H9 (cell line): Measurements from ENCODE around the gene NTPCR. TPM values are rescaled to one million over a fixed set of nuclear protein-coding genes. Genes with fewer than 3 reads are reported as not detected.

ENCODE experiments used
- DNase-seq: peaks from one replicate; pipeline ENCODE4 v3.0.0-alpha.2; 2017
- H2AFZ ChIP-seq: one replicate; pipeline ENCODE4 v1.6.1; 2013; ENCODE audit warnings: mild to moderate bottlenecking, low read length, control low read depth, moderate library complexity
- H2AK5ac ChIP-seq: 2 replicates; pipeline ENCODE4 v1.6.1; 2013; ENCODE audit warnings: low read length, control low read depth, mixed read lengths; ENCODE audit not compliant: insufficient read length
- H2BK120ac ChIP-seq: one replicate; pipeline ENCODE4 v1.6.1; 2013; ENCODE audit warnings: low read depth, mild to moderate bottlenecking, low read length, control low read depth, inconsistent platforms; ENCODE audit not compliant: poor library complexity, severe bottlenecking
- H2BK12ac ChIP-seq: 2 replicates; pipeline ENCODE4 v1.6.1; 2013; ENCODE audit warnings: low read length, control low read depth, mixed read lengths, low read depth; ENCODE audit not compliant: insufficient read length
- H2BK15ac ChIP-seq: 2 replicates; pipeline ENCODE4 v1.6.1; 2013; ENCODE audit warnings: low read depth, low read length, control low read depth
- H2BK20ac ChIP-seq: one replicate; pipeline ENCODE4 v1.6.1; 2013; ENCODE audit warnings: low read depth, mild to moderate bottlenecking, low read length, control low read depth, inconsistent platforms; ENCODE audit not compliant: poor library complexity, severe bottlenecking
- H2BK5ac ChIP-seq: 2 replicates; pipeline ENCODE4 v1.6.1; 2013; ENCODE audit warnings: low read length, control low read depth, mixed read lengths; ENCODE audit not compliant: insufficient read length
- H3K14ac ChIP-seq: 2 replicates; pipeline ENCODE4 v1.6.1; 2013; ENCODE audit warnings: low read length, control low read depth; ENCODE audit not compliant: insufficient read depth
- H3K18ac ChIP-seq: 2 replicates; pipeline ENCODE4 v1.6.1; 2013; ENCODE audit warnings: low read depth, mild to moderate bottlenecking, mixed read lengths, low read length, control low read depth; ENCODE audit not compliant: insufficient read length
- H3K23ac ChIP-seq: 2 replicates; pipeline ENCODE4 v1.6.1; 2013; ENCODE audit warnings: low read length, control low read depth, mixed read lengths, low read depth; ENCODE audit not compliant: insufficient read length
- H3K23me2 ChIP-seq: 2 replicates; pipeline ENCODE4 v1.6.1; 2013; ENCODE audit warnings: low read depth, mild to moderate bottlenecking, mixed read lengths, low read length, control low read depth; ENCODE audit not compliant: insufficient read length, poor library complexity, severe bottlenecking
- H3K27ac ChIP-seq: 2 replicates; pipeline ENCODE4 v1.5.1; 2013; ENCODE audit warnings: low read length, control low read depth, mixed read lengths, low read depth; ENCODE audit not compliant: insufficient read length
- H3K27me3 ChIP-seq: 2 replicates; pipeline ENCODE4 v1.6.1; 2013; ENCODE audit warnings: low read length, control low read depth, inconsistent platforms; ENCODE audit not compliant: insufficient read depth
- H3K4ac ChIP-seq: 2 replicates; pipeline ENCODE4 v1.6.1; 2013; ENCODE audit warnings: low read depth, mild to moderate bottlenecking, control low read depth, inconsistent platforms, low read length, moderate library complexity
- H3K4me1 ChIP-seq: 2 replicates; pipeline ENCODE4 v1.6.1; 2013; ENCODE audit warnings: low read length, control low read depth, inconsistent platforms; ENCODE audit not compliant: insufficient read depth
- H3K4me2 ChIP-seq: 2 replicates; pipeline ENCODE4 v1.6.1; 2013; ENCODE audit warnings: low read length, control low read depth, mixed read lengths; ENCODE audit not compliant: insufficient read length, insufficient read depth
- H3K56ac ChIP-seq: 2 replicates; pipeline ENCODE4 v1.6.1; 2013; ENCODE audit warnings: low read depth, mild to moderate bottlenecking, mixed read lengths, low read length, control low read depth; ENCODE audit not compliant: insufficient read length
- H3K79me1 ChIP-seq: 2 replicates; pipeline ENCODE4 v1.6.1; 2013; ENCODE audit warnings: low read depth, mild to moderate bottlenecking, moderate library complexity, low read length, control low read depth, inconsistent platforms; ENCODE audit not compliant: insufficient read depth, poor library complexity, severe bottlenecking
- H3K79me2 ChIP-seq: 2 replicates; pipeline ENCODE4 v1.6.1; 2013; ENCODE audit warnings: low read length, control low read depth, inconsistent platforms; ENCODE audit not compliant: insufficient read depth
- H3K9ac ChIP-seq: 2 replicates; pipeline ENCODE4 v1.6.1; 2013; ENCODE audit warnings: low read length, control low read depth, mixed read lengths; ENCODE audit not compliant: insufficient read length; ENCODE audit errors: extremely low read depth
- H3K9me3 ChIP-seq: one replicate; pipeline ENCODE4 v1.6.1; 2013; ENCODE audit warnings: low read depth, low read length, inconsistent platforms; ENCODE audit not compliant: control insufficient read depth
- H3T11ph ChIP-seq: one replicate; pipeline ENCODE4 v1.6.1; 2013; ENCODE audit warnings: mild to moderate bottlenecking, low read length, control low read depth, inconsistent platforms
- H4K20me1 ChIP-seq: one replicate; pipeline ENCODE4 v1.6.1; 2013; ENCODE audit not compliant: control insufficient read depth, insufficient read length, insufficient read depth
- H4K5ac ChIP-seq: 2 replicates; pipeline ENCODE4 v1.6.1; 2013; ENCODE audit warnings: low read depth, mild to moderate bottlenecking, mixed read lengths, low read length, control low read depth; ENCODE audit not compliant: insufficient read length
- H4K8ac ChIP-seq: replicated peaks from 2 replicates; pipeline ENCODE4 v1.6.1; 2013; ENCODE audit warnings: low read length, control low read depth, mixed read lengths, low read depth; ENCODE audit not compliant: insufficient read length
- H4K91ac ChIP-seq: 2 replicates; pipeline ENCODE4 v1.6.1; 2013; ENCODE audit warnings: low read depth, mild to moderate bottlenecking, moderate library complexity, mixed read lengths, low read length, control low read depth; ENCODE audit not compliant: insufficient read length
- H3K27ac Mint-ChIP-seq, 3 experiments: 2 replicates in 2 of 3; 3 replicates in 1 of 3; pipeline ENCODE4 v1.8.0; 2020 to 2021; ENCODE audit warnings: mixed read lengths in 3 of 3, mild to moderate bottlenecking in 1 of 3, moderate library complexity in 1 of 3
- H3K27me3 Mint-ChIP-seq: 2 replicates; pipeline ENCODE4 v1.8.0; 2021; ENCODE audit warnings: low read depth, mild to moderate bottlenecking, moderate library complexity, mixed read lengths
- H3K36me3 Mint-ChIP-seq, 3 experiments: 2 replicates in 2 of 3; 3 replicates in 1 of 3; pipeline ENCODE4 v1.8.0; 2020 to 2021; ENCODE audit warnings: low read depth in 3 of 3, mixed read lengths in 3 of 3; ENCODE audit not compliant: insufficient read depth in 1 of 3
- H3K4me1 Mint-ChIP-seq, 2 experiments: 2 replicates each; pipeline ENCODE4 v1.8.0; 2020; ENCODE audit warnings: mixed read lengths in 2 of 2
- H3K4me3 Mint-ChIP-seq, 2 experiments: 2 replicates in 1 of 2; 3 replicates in 1 of 2; pipeline ENCODE4 v1.8.0; 2020 to 2021; ENCODE audit warnings: mild to moderate bottlenecking in 2 of 2, mixed read lengths in 2 of 2, moderate library complexity in 1 of 2
- H3K9me3 Mint-ChIP-seq, 2 experiments: 2 replicates in 1 of 2; 3 replicates in 1 of 2; pipeline ENCODE4 v1.8.0; 2020; ENCODE audit warnings: mild to moderate bottlenecking in 2 of 2, mixed read lengths in 2 of 2, moderate library complexity in 1 of 2
- WGBS: extraction: QIAGEN DNeasy Blood & Tissue Kit; methylation state at CpG from one replicate; pipeline ENCODE4 v1.1.7; 2013; ENCODE audit warnings: missing lambda C conversion rate, low lambda C conversion rate, mixed read lengths; ENCODE audit not compliant: insufficient read length; ENCODE audit errors: extremely low coverage; 5-methylcytosine and 5-hydroxymethylcytosine counted together
- total RNA-seq: library from RNA; stranded (reverse); gene quantifications from 2 replicates; pipeline ENCODE4 v1.2.1, GENCODE V29; 2021
- TF ChIP-seq, protein P1 (sequence below): fragments of 200-600 bp; sonication (generic); conservative IDR thresholded peaks from 3 replicates; pipeline ENCODE4 v1.8.0; 2021; ENCODE audit warnings: antibody characterized with exemption, mild to moderate bottlenecking

NTPCR gene
- total RNA-seq, 1 experiment from 2014 or later, result 87.4 TPM

DNA sequence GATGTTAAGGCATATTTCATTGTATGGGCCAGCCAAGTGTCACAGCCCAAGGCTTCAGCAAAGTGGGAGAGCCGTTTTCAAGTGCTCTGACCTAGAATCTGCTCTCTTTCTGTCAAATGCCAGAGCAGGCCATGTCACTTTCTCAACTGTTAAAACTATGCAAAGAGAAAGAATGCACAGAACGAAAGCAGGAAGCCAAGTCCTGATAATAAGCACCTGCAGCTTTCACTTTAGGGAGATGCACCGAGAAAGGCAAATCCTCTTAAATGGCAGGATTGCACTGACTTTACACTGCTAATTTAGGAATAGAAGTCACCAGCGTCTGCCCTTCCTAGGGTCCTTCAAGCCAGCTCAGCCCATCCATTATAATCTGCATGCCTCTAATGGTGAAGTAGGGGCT, 49.2 kb upstream of the NTPCR start:
- DNase-seq, result no peak
- Histone ChIP-seq H4K8ac (no peak overlapping the region), H3K18ac (no peak overlapping the region), H3K23ac (no peak overlapping the region), H3K9me3 (no peaks in the 10 kb centered on the region), H3K23me2 (no peaks in the 10 kb centered on the region), H3K9ac (no peak overlapping the region), H4K20me1 (no peaks in the 10 kb centered on the region), H3K27ac (no peak overlapping the region), H2BK120ac (no peak overlapping the region), H3K79me1 (no peaks in the 10 kb centered on the region), H2BK12ac (no peak overlapping the region), H3K27me3 (no peaks in the 10 kb centered on the region), H3K4me1 (peaks cover 2% of the 10 kb centered on the region; the same call in 1 of the 2 replicates), H3K56ac (no peak overlapping the region), H4K91ac (no peak overlapping the region), H2BK15ac (no peak overlapping the region), H3K4me2 (no peak overlapping the region), H2BK5ac (no peak overlapping the region), H2AFZ (no peak overlapping the region), H3T11ph (no peak overlapping the region), H4K5ac (no peak overlapping the region), H3K4ac (no peak overlapping the region), H3K79me2 (no peaks in the 10 kb centered on the region), H2AK5ac (no peak overlapping the region), H2BK20ac (no peak overlapping the region), H3K14ac (no peak overlapping the region)
- Mint-ChIP-seq H3K4me3 (no peak overlapping the region), H3K27me3 (peaks cover 3% of the 10 kb centered on the region; the same call in 1 of the 2 replicates), H3K27ac (no peak overlapping the region), H3K4me1 (peaks cover 33 to 47% of the 10 kb centered on the region in 2 experiments), H3K9me3 (0 out of 5 replicates have a peak, but pooled peaks cover 0 to 3% of the 10 kb centered on the region in 2 experiments), H3K36me3 (peaks cover 0 to 4% (median 0%) of the 10 kb centered on the region in 3 experiments; a peak in 1 of 7 replicates)
- TF ChIP-seq, protein P1, sequence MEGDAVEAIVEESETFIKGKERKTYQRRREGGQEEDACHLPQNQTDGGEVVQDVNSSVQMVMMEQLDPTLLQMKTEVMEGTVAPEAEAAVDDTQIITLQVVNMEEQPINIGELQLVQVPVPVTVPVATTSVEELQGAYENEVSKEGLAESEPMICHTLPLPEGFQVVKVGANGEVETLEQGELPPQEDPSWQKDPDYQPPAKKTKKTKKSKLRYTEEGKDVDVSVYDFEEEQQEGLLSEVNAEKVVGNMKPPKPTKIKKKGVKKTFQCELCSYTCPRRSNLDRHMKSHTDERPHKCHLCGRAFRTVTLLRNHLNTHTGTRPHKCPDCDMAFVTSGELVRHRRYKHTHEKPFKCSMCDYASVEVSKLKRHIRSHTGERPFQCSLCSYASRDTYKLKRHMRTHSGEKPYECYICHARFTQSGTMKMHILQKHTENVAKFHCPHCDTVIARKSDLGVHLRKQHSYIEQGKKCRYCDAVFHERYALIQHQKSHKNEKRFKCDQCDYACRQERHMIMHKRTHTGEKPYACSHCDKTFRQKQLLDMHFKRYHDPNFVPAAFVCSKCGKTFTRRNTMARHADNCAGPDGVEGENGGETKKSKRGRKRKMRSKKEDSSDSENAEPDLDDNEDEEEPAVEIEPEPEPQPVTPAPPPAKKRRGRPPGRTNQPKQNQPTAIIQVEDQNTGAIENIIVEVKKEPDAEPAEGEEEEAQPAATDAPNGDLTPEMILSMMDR, result no peak
- no CpG with 5 or more reads among the region's 4 CpGs for WGBS
